ENCODE results near the gene ABITRAM. TPM values are rescaled to one million over a fixed set of nuclear protein-coding genes. Genes with fewer than 3 reads are reported as not detected.
"Not testable (repeated sequence)": the region's sequence is repeated elsewhere in the genome, so short reads cannot be mapped to it uniquely, and the experiment has no call there.

The ABITRAM gene
- polyA plus RNA-seq, 3 donors, result 15.9 to 27.5 (median 16.1) TPM

- Histone ChIP-seq H3K4me3 (replicated peaks in 1 of 3; ENCODE audit: low read depth in 2 of 3, low read length in 3 of 3) (no peak overlapping the region), H3K79me2 (ENCODE audit: insufficient read depth, low read length) (no peaks in the 10 kb centered on the region), H4K20me1 (ENCODE audit: insufficient read depth, low read length) (no peaks in the 10 kb centered on the region), H3K9me3 (replicated peaks in 1 of 2; ENCODE audit: control insufficient read depth in 1 of 2, insufficient read depth in 1 of 2, low read length in 2 of 2) (no peaks in the 10 kb centered on the region), H3K27ac (ENCODE audit: low read depth in 1 of 2, low read length in 2 of 2) (no peak overlapping the region), H3K27me3 (ENCODE audit: control insufficient read depth in 2 of 2, insufficient read depth in 2 of 2, low read length in 2 of 2) (no peaks in the 10 kb centered on the region), H3K36me3 (replicated peaks in 1 of 2; ENCODE audit: control insufficient read depth in 1 of 2, insufficient read depth in 2 of 2, low read length in 2 of 2) (peaks cover 86 to 99% of the 10 kb centered on the region in 2 donors), H3K4me2 (replicated peaks; ENCODE audit: extremely low read depth, low read length, poor library complexity, severe bottlenecking) (no peak overlapping the region), H3K4me1 (ENCODE audit: control insufficient read depth in 1 of 2, insufficient read depth in 2 of 2, low read length in 2 of 2) (no peaks in the 10 kb centered on the region), H2AFZ (ENCODE audit: insufficient read depth, low read depth, low read length, poor library complexity, severe bottlenecking) (no peak overlapping the region), H3K9ac (ENCODE audit: insufficient read depth, low read length, poor library complexity, severe bottlenecking) (no peak overlapping the region)
- no CpG with 5 or more reads among the region's 2 CpGs for WGBS (ENCODE audit: insufficient coverage)
- no peak for TF ChIP-seq CTCF (IDR thresholded peaks at IDR 0.05)
- peaks cover 90 to 92% of the 10 kb centered on the region in 2 donors for H3K36me3 Mint-ChIP-seq
- H3K4me1 Mint-ChIP-seq, result no peaks in the 10 kb centered on the region
- H3K9me3 Mint-ChIP-seq, result no peaks in the 10 kb centered on the region
- no peaks in the 10 kb centered on the region for H3K27me3 Mint-ChIP-seq (ENCODE audit: low read depth in 3 of 3)
- no peak overlapping the region for H3K27ac Mint-ChIP-seq
- intact Hi-C loops (cut with micrococcal nuclease), result no loop called here
- H3K4me3 Mint-ChIP-seq, result no peak overlapping the region
- no peak for DNase-seq
These were observed 36.7 kb upstream of the ABITRAM start for GRCh38 chr9:108897324-108898096.

GRCh38 chr9:108899023-108899695 is 35.0 kb upstream of the ABITRAM start:
- WGBS (ENCODE audit: insufficient coverage), result 100% methylated on average over 4 of the region's 8 CpGs
- H2AFZ ChIP-seq (ENCODE audit: insufficient read depth, low read depth, low read length, poor library complexity, severe bottlenecking); DNase-seq; H3K27ac ChIP-seq (ENCODE audit: low read depth in 1 of 2, low read length in 2 of 2); H3K4me3 ChIP-seq (replicated peaks in 1 of 3; ENCODE audit: low read depth in 2 of 3, low read length in 3 of 3); H3K27me3 Mint-ChIP-seq (ENCODE audit: low read depth in 3 of 3); H3K9ac ChIP-seq (ENCODE audit: insufficient read depth, low read length, poor library complexity, severe bottlenecking); H4K20me1 ChIP-seq (ENCODE audit: insufficient read depth, low read length); H3K9me3 ChIP-seq (replicated peaks in 1 of 2; ENCODE audit: control insufficient read depth in 1 of 2, insufficient read depth in 1 of 2, low read length in 2 of 2); H3K4me1 ChIP-seq (ENCODE audit: control insufficient read depth in 1 of 2, insufficient read depth in 2 of 2, low read length in 2 of 2); H3K27me3 ChIP-seq (ENCODE audit: control insufficient read depth in 2 of 2, insufficient read depth in 2 of 2, low read length in 2 of 2); H3K9me3 Mint-ChIP-seq; H3K79me2 ChIP-seq (ENCODE audit: insufficient read depth, low read length); H3K4me3 Mint-ChIP-seq; intact Hi-C loops (cut with micrococcal nuclease); H3K27ac Mint-ChIP-seq; H3K4me2 ChIP-seq (replicated peaks; ENCODE audit: extremely low read depth, low read length, poor library complexity, severe bottlenecking): not testable (repeated sequence)
- H3K4me1 Mint-ChIP-seq, result peaks cover 10% of the 10 kb centered on the region
- peaks cover 93 to 94% of the 10 kb centered on the region in 2 donors for H3K36me3 Mint-ChIP-seq
- H3K36me3 ChIP-seq (replicated peaks in 1 of 2; ENCODE audit: control insufficient read depth in 1 of 2, insufficient read depth in 2 of 2, low read length in 2 of 2), result peaks cover 74 to 98% of the 10 kb centered on the region in 2 donors

All from CD14-positive monocyte (primary cell).